Measurements from ENCODE around the gene SAT2. TPM values are rescaled to one million over a fixed set of nuclear protein-coding genes. Genes with fewer than 3 reads are reported as not detected.

Gene SAT2
- total and polyA plus RNA-seq, 2 of the 13 experiments (the other 11 are each of a cell fraction or from before 2014, with no cell fraction given), result 37.6 to 93.7 TPM

DNA sequence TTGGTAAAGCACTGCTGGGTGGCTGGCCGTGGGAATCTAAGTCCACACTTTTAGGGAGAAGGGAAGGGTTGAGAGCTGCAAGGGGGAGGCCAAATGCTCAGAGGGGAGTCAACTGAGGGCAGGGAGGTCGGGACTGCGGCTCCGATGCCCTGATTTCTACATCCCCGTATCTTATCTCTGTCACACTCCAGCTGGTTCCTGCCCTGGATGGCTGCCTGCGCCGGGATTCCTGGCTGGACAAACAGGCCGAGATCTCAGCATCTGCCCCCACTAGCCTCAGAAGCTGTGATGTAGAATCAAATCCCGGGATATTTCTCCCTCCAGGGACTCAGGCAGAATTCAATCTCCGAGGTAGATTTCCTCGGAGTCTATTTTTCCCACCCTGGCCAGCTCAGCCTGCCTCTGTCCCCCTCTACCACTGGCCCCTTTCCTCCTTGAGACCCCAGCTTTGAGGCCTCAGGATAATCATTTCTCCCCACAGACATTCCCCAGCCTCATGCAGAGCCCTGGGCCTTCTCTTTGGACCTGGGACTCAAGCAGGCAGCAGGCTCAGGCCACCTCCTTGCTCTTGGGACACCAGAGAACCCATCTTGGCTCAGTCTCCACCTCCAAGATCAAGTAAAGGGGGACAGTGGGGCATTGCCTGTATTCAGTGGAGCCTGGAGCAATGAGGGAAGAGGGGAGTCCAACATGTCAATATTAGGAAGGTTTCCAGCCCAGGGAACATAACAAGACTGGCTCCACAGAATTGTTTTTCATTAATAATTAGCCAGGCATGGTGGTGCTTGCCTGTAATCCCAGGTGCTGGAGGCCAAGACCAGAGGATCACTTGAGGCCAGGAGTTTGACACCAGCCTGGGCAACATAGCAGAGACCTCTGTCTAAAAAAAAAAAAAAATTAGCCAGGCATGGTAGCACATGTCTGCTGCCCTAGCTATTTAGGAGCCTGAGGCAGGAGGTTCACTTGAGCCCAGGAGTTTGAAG, 4.1 kb upstream of the SAT2 start (continued):
- TF ChIP-seq, protein P1, sequence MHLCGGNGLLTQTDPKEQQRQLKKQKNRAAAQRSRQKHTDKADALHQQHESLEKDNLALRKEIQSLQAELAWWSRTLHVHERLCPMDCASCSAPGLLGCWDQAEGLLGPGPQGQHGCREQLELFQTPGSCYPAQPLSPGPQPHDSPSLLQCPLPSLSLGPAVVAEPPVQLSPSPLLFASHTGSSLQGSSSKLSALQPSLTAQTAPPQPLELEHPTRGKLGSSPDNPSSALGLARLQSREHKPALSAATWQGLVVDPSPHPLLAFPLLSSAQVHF (CRISPR knock-in tag; IDR thresholded peaks at IDR 0.05), result no peak
- TF ChIP-seq ZBTB8A (CRISPR knock-in tag; IDR thresholded peaks at IDR 0.05; ENCODE audit: borderline replicate concordance, low read depth) (no peak), GATAD2A (CRISPR knock-in tag; IDR thresholded peaks at IDR 0.05) (peak; percentile 6; the same call in 1 of the 2 replicates), RXRB (CRISPR knock-in tag; IDR thresholded peaks at IDR 0.05; ENCODE audit: borderline replicate concordance) (peak; percentile 4; the same call in 1 of the 2 replicates), ASH2L (IDR thresholded peaks at IDR 0.05; ENCODE audit: insufficient read length, low read depth, low read length) (peak; percentile 33), SP2 (CRISPR knock-in tag; IDR thresholded peaks at IDR 0.05) (no peak), ZNF773 (CRISPR knock-in tag; IDR thresholded peaks at IDR 0.05; ENCODE audit: borderline replicate concordance) (no peak), ISX (CRISPR knock-in tag; conservative IDR thresholded peaks at IDR 0.05) (no peak), TFAP4 (IDR thresholded peaks at IDR 0.05; ENCODE audit: borderline replicate concordance, low read depth) (peak; percentile 79; the same call in 1 of the 2 replicates)
- TF ChIP-seq, protein P2, sequence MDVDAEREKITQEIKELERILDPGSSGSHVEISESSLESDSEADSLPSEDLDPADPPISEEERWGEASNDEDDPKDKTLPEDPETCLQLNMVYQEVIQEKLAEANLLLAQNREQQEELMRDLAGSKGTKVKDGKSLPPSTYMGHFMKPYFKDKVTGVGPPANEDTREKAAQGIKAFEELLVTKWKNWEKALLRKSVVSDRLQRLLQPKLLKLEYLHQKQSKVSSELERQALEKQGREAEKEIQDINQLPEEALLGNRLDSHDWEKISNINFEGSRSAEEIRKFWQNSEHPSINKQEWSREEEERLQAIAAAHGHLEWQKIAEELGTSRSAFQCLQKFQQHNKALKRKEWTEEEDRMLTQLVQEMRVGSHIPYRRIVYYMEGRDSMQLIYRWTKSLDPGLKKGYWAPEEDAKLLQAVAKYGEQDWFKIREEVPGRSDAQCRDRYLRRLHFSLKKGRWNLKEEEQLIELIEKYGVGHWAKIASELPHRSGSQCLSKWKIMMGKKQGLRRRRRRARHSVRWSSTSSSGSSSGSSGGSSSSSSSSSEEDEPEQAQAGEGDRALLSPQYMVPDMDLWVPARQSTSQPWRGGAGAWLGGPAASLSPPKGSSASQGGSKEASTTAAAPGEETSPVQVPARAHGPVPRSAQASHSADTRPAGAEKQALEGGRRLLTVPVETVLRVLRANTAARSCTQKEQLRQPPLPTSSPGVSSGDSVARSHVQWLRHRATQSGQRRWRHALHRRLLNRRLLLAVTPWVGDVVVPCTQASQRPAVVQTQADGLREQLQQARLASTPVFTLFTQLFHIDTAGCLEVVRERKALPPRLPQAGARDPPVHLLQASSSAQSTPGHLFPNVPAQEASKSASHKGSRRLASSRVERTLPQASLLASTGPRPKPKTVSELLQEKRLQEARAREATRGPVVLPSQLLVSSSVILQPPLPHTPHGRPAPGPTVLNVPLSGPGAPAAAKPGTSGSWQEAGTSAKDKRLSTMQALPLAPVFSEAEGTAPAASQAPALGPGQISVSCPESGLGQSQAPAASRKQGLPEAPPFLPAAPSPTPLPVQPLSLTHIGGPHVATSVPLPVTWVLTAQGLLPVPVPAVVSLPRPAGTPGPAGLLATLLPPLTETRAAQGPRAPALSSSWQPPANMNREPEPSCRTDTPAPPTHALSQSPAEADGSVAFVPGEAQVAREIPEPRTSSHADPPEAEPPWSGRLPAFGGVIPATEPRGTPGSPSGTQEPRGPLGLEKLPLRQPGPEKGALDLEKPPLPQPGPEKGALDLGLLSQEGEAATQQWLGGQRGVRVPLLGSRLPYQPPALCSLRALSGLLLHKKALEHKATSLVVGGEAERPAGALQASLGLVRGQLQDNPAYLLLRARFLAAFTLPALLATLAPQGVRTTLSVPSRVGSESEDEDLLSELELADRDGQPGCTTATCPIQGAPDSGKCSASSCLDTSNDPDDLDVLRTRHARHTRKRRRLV (CRISPR knock-in tag; IDR thresholded peaks at IDR 0.05), result 0 out of 2 replicates have a peak, but pooled peaks have one; percentile 28

All from HepG2 (cell line).